ENCODE measurements around the gene NPR2. TPM values are rescaled to one million over a fixed set of nuclear protein-coding genes. Genes with fewer than 3 reads are reported as not detected.

NPR2 gene
- total and polyA plus RNA-seq, 2 donors (not counting 3 experiments of a cell fraction or from before 2014, with no cell fraction given): 16.4 to 25.6 TPM

DNA sequence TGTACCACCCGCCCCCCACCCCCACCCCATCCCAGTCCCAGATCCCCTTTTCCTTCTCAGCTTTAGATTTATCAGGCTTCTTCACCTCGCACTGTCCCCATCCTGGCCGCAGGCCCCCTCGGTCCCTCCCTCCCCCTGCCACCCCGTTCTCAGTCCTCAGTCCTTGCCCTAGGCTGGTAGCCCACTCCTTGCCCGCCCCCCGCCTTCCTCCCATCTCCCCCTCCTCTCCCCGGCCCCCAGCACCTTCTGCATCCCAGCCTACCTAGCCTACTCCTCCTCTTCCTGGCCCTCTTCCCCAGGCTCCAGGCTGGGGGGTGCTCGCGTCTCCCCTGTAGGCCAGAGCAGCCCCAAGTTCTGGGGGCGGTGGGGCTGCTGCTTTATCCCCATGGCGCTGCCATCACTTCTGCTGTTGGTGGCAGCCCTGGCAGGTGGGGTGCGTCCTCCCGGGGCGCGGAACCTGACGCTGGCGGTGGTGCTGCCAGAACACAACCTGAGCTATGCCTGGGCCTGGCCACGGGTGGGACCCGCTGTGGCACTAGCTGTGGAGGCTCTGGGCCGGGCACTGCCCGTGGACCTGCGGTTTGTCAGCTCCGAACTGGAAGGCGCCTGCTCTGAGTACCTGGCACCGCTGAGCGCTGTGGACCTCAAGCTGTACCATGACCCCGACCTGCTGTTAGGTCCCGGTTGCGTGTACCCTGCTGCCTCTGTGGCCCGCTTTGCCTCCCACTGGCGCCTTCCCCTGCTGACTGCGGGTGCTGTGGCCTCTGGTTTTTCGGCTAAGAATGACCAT, 828 bp downstream of the NPR2 start:
- ChIA-PET POLR2A (no interaction called here), CTCF (interaction anchor here (0.7 to 6.5 kb wide), 10 partner anchors 20 to 154 kb away, joined by 3 to 277 read pairs (median 6); partner anchors contain the start of genes FAM221B, GBA2, HINT2 and MSMP)
- Histone ChIP-seq H3K9me1 (replicated peaks; ENCODE audit: control insufficient read depth, extremely low read depth, insufficient read depth, low read length) (no peaks in the 10 kb centered on the region), H3K27ac (ENCODE audit: insufficient read depth, low read depth, low read length) (no peak overlapping the region), H3K4me1 (ENCODE audit: control insufficient read depth, extremely low read depth, insufficient read depth, low read length) (peaks cover 30% of the 10 kb centered on the region), H4K20me1 (replicated peaks; ENCODE audit: control insufficient read depth, extremely low read depth, insufficient read depth, low read length) (no peaks in the 10 kb centered on the region), H3K4me2 (ENCODE audit: insufficient read depth, low read length) (no peak overlapping the region), H3K4me3 (replicated peaks in 1 of 3; ENCODE audit: insufficient read depth in 1 of 3, low read depth in 1 of 3, low read length in 3 of 3) (peak overlapping the region in 1 of 3 experiments; percentile 36), H3K27me3 (ENCODE audit: control insufficient read depth in 2 of 2, insufficient read depth in 2 of 2, low read length in 2 of 2) (no peaks in the 10 kb centered on the region), H3K36me3 (ENCODE audit: control insufficient read depth in 2 of 2, extremely low read depth in 1 of 2, insufficient read depth in 2 of 2, low read length in 2 of 2) (no peaks in the 10 kb centered on the region), H3K9ac (replicated peaks; ENCODE audit: extremely low read depth, insufficient read depth, low read length) (no peak overlapping the region), H3K9me3 (replicated peaks; ENCODE audit: control insufficient read depth, insufficient read depth, low read length) (no peaks in the 10 kb centered on the region), H2AFZ (ENCODE audit: low read depth, low read length) (peak overlapping the region; percentile 76), H3K79me2 (ENCODE audit: control insufficient read depth, insufficient read depth, low read length) (peaks cover 7% of the 10 kb centered on the region)
- intact Hi-C loops (cut with micrococcal nuclease) (no loop called here), dilution Hi-C loops (cut with MboI; ENCODE audit: extremely low pct_ligation_motif_present, low sequenced_read_pairs) (no loop called here)
- TF ChIP-seq JUN (IDR thresholded peaks at IDR 0.05; ENCODE audit: borderline replicate concordance, insufficient read depth, insufficient read length, low read depth) (no peak), POLR2AphosphoS5 (IDR thresholded peaks at IDR 0.05; ENCODE audit: insufficient read depth, low read depth, low read length) (no peak), EZH2 (IDR thresholded peaks at IDR 0.05; ENCODE audit: borderline replicate concordance, low read depth, low read length, severe bottlenecking) (no peak)
- TF ChIP-seq, protein P1, sequence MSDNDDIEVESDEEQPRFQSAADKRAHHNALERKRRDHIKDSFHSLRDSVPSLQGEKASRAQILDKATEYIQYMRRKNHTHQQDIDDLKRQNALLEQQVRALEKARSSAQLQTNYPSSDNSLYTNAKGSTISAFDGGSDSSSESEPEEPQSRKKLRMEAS (IDR thresholded peaks at IDR 0.05; ENCODE audit: insufficient read depth, insufficient read length): no peak
- TF ChIP-seq, protein P2, sequence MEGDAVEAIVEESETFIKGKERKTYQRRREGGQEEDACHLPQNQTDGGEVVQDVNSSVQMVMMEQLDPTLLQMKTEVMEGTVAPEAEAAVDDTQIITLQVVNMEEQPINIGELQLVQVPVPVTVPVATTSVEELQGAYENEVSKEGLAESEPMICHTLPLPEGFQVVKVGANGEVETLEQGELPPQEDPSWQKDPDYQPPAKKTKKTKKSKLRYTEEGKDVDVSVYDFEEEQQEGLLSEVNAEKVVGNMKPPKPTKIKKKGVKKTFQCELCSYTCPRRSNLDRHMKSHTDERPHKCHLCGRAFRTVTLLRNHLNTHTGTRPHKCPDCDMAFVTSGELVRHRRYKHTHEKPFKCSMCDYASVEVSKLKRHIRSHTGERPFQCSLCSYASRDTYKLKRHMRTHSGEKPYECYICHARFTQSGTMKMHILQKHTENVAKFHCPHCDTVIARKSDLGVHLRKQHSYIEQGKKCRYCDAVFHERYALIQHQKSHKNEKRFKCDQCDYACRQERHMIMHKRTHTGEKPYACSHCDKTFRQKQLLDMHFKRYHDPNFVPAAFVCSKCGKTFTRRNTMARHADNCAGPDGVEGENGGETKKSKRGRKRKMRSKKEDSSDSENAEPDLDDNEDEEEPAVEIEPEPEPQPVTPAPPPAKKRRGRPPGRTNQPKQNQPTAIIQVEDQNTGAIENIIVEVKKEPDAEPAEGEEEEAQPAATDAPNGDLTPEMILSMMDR (IDR thresholded peaks at IDR 0.05; ENCODE audit: extremely low read depth in 1 of 2, insufficient read depth in 1 of 2, low read depth in 1 of 2, low read length in 2 of 2): no peak
- BruUV-seq (replicated peaks): TSS peak; percentile 24
- FAIRE-seq (no peak), DNase-seq (ENCODE audit: low read depth, low spot score) (no peak)
